HEK293T (cell line): ENCODE results near the gene MYO7B.

Experiments
- CTCF ChIA-PET: fragments of 350-600 bp; formaldehyde crosslinking; extraction: SDS; loops from one replicate; lab custom pipeline; 2021; ENCODE audit warnings: antibody characterized with exemption, inconsistent platforms; lab: Yijun Ruan, JAX
- POLR2A ChIA-PET: fragments of 350-600 bp; formaldehyde crosslinking; extraction: SDS; loops from one replicate; lab custom pipeline; 2020; ENCODE audit warnings: antibody characterized with exemption, inconsistent platforms; lab: Yijun Ruan, JAX
- DNase-seq: peaks from one replicate; pipeline ENCODE4 v3.0.0; 2012; ENCODE audit warnings: mixed read lengths; ENCODE audit errors: extremely low spot score
- ARNT ChIP-seq: fragments of 450-650 bp; IDR thresholded peaks from 2 replicates; pipeline ENCODE4 v1.6.1; 2017; ENCODE audit warnings: mild to moderate bottlenecking
- BHLHE40 ChIP-seq: fragments of 450-650 bp; IDR thresholded peaks from 2 replicates; pipeline ENCODE4 v1.6.1; 2016; ENCODE audit warnings: mild to moderate bottlenecking, moderate library complexity, borderline replicate concordance
- CTBP1 ChIP-seq: fragments of 450-650 bp; IDR thresholded peaks from 2 replicates; pipeline ENCODE4 v1.6.1; 2016; ENCODE audit warnings: borderline replicate concordance
- ELF4 ChIP-seq: fragments of 450-650 bp; IDR thresholded peaks from 2 replicates; pipeline ENCODE4 v1.6.1; 2017; ENCODE audit warnings: antibody characterized with exemption
- FOXA1 ChIP-seq: fragments of 450-650 bp; IDR thresholded peaks from 2 replicates; pipeline ENCODE4 v1.6.1; 2016; ENCODE audit warnings: mild to moderate bottlenecking
- FOXK2 ChIP-seq: fragments of 450-650 bp; IDR thresholded peaks from 2 replicates; pipeline ENCODE4 v1.6.1; 2016; ENCODE audit warnings: mild to moderate bottlenecking
- FOXM1 ChIP-seq: fragments of 450-650 bp; IDR thresholded peaks from 2 replicates; pipeline ENCODE4 v1.6.1; 2017; ENCODE audit warnings: mild to moderate bottlenecking, borderline replicate concordance
- HDGF ChIP-seq: fragments of 450-650 bp; IDR thresholded peaks from 2 replicates; pipeline ENCODE4 v1.6.1; 2017; ENCODE audit warnings: antibody characterized with exemption, borderline replicate concordance
- L3MBTL2 ChIP-seq: fragments of 450-650 bp; conservative IDR thresholded peaks from 2 replicates; pipeline ENCODE4 v1.6.1; 2016; ENCODE audit warnings: mild to moderate bottlenecking
- LEF1 ChIP-seq: fragments of 450-650 bp; IDR thresholded peaks from 2 replicates; pipeline ENCODE4 v1.6.1; 2017; ENCODE audit warnings: mild to moderate bottlenecking, borderline replicate concordance
- NFRKB ChIP-seq: fragments of 450-650 bp; IDR thresholded peaks from 2 replicates; pipeline ENCODE4 v1.6.1; 2016; ENCODE audit warnings: mild to moderate bottlenecking, moderate library complexity
- SP1 ChIP-seq: fragments of 450-650 bp; IDR thresholded peaks from 2 replicates; pipeline ENCODE4 v1.6.1; 2017
- SUZ12 ChIP-seq: fragments of 450-650 bp; IDR thresholded peaks from 2 replicates; pipeline ENCODE4 v1.6.1; 2016; ENCODE audit warnings: mild to moderate bottlenecking
- TARDBP ChIP-seq: fragments of 450-650 bp; IDR thresholded peaks from 2 replicates; pipeline ENCODE4 v1.6.1; 2016
- ZNF384 ChIP-seq: fragments of 450-650 bp; IDR thresholded peaks from 2 replicates; pipeline ENCODE4 v1.6.1; 2016
- TF ChIP-seq, protein P1 (sequence below): fragments of 450-650 bp; IDR thresholded peaks from 2 replicates; pipeline ENCODE4 v1.6.1; 2016

Gene MYO7B

DNA sequence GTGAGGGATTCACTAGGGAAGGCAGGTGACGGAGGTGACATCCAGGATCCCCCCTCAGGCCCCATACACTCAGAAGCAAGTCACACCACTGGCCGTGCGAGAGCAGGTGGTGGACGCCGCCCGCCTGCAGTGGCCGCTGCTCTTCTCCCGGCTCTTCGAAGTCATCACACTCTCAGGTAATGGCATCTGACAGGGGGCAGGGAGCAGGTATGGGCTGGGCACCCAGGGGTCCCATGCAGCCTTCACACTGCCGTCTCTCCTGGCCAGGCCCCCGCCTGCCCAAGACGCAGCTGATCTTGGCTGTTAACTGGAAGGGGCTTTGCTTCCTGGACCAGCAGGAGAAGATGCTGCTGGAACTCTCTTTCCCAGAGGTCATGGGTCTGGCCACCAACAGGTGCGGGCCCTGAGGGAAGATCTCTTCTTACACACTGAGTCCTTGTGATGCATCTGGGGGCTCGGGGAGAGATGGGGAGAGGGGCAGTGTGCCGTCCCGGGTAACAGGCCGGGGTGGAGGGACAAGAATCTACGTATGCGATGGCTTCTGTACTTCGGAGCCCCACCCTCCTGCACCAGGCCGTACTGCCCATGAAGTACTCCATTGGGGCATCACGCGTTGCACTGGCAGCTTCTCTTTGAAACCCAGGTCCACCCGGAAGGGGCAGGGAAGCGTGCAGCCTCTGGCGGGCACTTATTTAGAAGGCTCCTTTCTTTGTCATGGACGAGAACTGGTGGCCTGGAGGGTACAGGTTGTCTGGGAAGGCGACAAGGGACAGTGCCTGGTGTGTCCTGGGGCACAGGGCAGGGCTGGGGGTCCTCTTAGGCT, 91.6 kb downstream of the MYO7B start:
- CTCF ChIA-PET: no interaction called here
- no peak for DNase-seq
- POLR2A ChIA-PET: no interaction called here
- TF ChIP-seq HDGF (no peak), SUZ12 (no peak), ZNF384 (no peak), CTBP1 (no peak), ARNT (no peak), FOXM1 (no peak), FOXA1 (no peak), BHLHE40 (no peak), L3MBTL2 (no peak), NFRKB (no peak), LEF1 (no peak), SP1 (no peak)
- TF ChIP-seq, protein P1, sequence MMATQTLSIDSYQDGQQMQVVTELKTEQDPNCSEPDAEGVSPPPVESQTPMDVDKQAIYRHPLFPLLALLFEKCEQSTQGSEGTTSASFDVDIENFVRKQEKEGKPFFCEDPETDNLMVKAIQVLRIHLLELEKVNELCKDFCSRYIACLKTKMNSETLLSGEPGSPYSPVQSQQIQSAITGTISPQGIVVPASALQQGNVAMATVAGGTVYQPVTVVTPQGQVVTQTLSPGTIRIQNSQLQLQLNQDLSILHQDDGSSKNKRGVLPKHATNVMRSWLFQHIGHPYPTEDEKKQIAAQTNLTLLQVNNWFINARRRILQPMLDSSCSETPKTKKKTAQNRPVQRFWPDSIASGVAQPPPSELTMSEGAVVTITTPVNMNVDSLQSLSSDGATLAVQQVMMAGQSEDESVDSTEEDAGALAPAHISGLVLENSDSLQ: no peak

DNA sequence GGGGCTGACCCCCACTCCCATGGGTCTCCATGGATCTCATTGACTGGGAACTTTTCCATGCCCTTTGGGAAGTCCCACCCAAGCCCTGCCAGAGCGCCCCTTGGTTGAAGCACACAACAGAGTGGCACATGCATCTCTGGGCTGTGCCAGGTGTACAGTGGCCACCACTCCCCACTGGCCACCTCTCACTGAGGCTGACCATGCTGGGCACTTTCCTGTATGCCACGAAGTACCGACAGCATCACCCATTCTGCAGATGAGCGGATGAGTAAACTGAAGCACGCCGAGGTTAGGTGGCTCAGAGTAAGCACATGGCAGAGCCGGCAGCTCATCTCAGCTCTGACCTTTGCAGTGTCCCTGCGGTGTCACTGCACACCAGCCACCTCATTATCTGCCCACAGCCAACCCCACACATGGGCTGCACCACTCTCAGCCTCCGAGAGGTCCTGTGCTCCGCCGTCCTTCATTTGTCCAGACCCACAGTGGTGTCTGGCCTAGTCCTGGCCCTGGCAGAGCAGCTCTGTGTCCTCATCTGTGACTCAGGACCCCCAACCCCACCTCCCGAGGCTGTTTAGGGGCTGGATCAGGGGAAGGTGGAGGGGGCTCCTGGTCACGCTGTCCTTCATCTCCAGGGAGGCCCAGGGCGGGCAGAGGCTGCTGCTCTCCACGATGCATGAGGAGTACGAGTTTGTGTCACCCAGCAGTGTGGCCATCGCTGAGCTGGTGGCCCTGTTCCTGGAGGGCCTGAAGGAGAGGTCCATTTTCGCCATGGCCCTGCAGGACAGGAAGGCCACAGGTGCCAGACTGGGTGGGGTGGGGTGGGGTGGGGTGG, 92.5 kb downstream of the MYO7B start:
- POLR2A ChIA-PET: no interaction called here
- DNase-seq: no peak
- CTCF ChIA-PET: interaction anchor here (0.6 kb wide), 1 partner anchor 36 kb away, joined by 3 read pairs; no protein-coding TSS in a partner anchor
- TF ChIP-seq NFRKB (no peak), TARDBP (no peak), LEF1 (no peak), SUZ12 (no peak)
- TF ChIP-seq, protein P1: no peak

DNA sequence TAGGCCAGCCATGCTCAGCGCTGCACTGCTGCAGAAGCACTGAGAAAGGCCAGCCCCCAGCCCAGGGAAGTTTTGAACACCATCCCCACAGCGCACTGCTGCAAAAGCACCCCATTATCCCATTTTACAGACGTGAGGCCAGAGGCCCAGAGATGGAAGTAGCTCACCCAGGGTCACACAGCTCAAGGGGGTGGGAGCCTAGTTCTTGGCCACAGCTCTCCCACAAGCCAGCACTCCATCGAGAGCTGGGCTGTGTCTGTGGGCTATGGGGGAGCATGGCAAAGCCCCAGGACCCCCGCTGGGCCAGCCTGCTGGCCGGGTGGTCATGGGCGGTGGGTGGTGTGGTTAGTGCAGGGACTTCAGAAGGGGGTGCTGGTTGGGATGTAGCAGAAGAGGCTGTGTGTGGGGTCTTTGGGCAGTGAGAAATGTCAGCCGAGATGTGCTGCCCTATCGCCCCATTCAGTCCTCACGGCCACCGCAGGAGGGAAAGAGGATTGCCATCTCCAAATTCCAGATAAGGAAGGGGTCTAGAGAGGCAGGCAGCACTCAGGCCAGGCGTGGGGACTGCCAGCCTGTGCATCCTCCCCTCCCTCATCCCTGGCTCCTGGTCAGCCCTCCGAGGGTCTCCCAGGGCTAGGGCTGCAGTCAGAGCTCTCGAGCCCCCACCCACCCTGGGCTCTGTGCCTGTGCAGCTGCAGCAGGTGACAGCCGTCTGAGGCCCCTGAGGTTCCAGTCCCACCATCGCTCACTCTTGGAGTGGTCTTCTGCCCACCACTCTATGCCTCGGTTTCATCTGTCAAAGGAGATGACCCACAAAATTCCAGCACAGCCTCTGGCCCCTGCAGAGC, 93.5 kb downstream of the MYO7B start:
- no peak for DNase-seq
- TF ChIP-seq ELF4 (no peak), FOXK2 (no peak), HDGF (no peak), SUZ12 (no peak), CTBP1 (no peak), NFRKB (no peak), ZNF384 (no peak), BHLHE40 (no peak), FOXA1 (no peak), TARDBP (no peak), ARNT (no peak), LEF1 (no peak), SP1 (no peak), FOXM1 (no peak), L3MBTL2 (no peak)
- TF ChIP-seq, protein P1: no peak
- POLR2A ChIA-PET: no interaction called here
- CTCF ChIA-PET: interaction anchor here (0.6 kb wide), 2 partner anchors 37 to 826 kb away, joined by 3 read pairs; no protein-coding TSS in a partner anchor

DNA sequence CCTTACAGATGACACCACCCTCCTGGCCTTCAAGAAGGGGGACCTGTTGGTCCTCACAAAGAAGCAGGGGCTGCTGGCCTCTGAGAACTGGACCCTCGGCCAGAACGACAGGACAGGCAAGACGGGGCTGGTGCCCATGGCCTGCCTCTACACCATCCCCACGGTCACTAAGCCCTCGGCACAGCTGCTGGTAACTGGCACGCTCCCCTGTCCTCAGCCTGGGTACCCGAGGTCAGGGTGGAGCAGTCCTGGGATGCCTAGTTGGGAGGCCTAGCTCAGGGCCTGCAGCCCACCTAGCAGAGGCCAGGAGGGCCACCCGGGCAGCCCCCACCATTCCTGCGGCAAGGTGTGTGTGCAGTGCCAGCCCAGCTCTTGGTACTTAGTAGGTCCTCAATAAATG, 94.2 kb downstream of the MYO7B start:
- TF ChIP-seq TARDBP: no peak
- no peak for TF ChIP-seq SP1
- no peak for TF ChIP-seq NFRKB
- TF ChIP-seq FOXK2: no peak
- TF ChIP-seq HDGF: no peak
- no peak for TF ChIP-seq LEF1
- TF ChIP-seq ZNF384: no peak
- TF ChIP-seq BHLHE40: no peak
- no peak for TF ChIP-seq FOXA1
- TF ChIP-seq ARNT: no peak
- TF ChIP-seq ELF4: no peak
- no peak for TF ChIP-seq FOXM1
- TF ChIP-seq CTBP1: no peak
- TF ChIP-seq, protein P1: no peak
- TF ChIP-seq L3MBTL2: no peak
- no peak for TF ChIP-seq SUZ12
- no peak for DNase-seq
- CTCF ChIA-PET: no interaction called here
- POLR2A ChIA-PET: no interaction called here
